Endothelial cell of umbilical vein (primary cell): ENCODE data around the gene SPINK4. TPM values are rescaled to one million over a fixed set of nuclear protein-coding genes. Genes with fewer than 3 reads are reported as not detected.

ENCODE experiments used
- BruUV-seq: library from RNA; stranded (reverse); fragments of 400-500 nt; replicated peaks from 2 replicates; lab custom pipeline; 2021; lab: Mats Ljungman, UMichigan
- CTCF ChIA-PET: fragments of 300-600, 350-600 bp; sonication (Branson Sonifier 250); formaldehyde crosslinking; loops from one replicate; lab custom pipeline; 2021; ENCODE audit warnings: antibody characterized with exemption, inconsistent platforms; lab: Charles Lee
- POLR2A ChIA-PET: fragments of 300-600, 350-600 bp; sonication (Branson Sonifier 250); formaldehyde crosslinking; loops from one replicate; lab custom pipeline; 2021; ENCODE audit warnings: antibody characterized with exemption, inconsistent platforms; lab: Charles Lee
- DNase-seq: peaks from one replicate; pipeline ENCODE4 v3.0.0-alpha.2; 2011; ENCODE audit warnings: low read depth, low spot score
- FAIRE-seq: peaks from 2 replicates; lab custom pipeline; 2011; peaks lifted over from hg19 to GRCh38; lab: Jason Lieb, UNC
- H2AFZ ChIP-seq: 2 replicates; pipeline ENCODE4 v1.6.0; 2012; ENCODE audit warnings: low read depth, low read length, control low read depth, inconsistent platforms
- H3K27ac ChIP-seq: 2 replicates; pipeline ENCODE4 v1.5.1; 2011; ENCODE audit warnings: low read depth, mild to moderate bottlenecking, control low read depth, low read length, moderate library complexity; ENCODE audit not compliant: insufficient read depth
- H3K27me3 ChIP-seq, 2 experiments: 2 replicates each; pipeline versions ENCODE4 v1.6.0 to v1.6.1; 2011; ENCODE audit warnings: low read length in 2 of 2, mixed read lengths in 1 of 2; ENCODE audit not compliant: control insufficient read depth in 2 of 2, insufficient read depth in 2 of 2
- H3K36me3 ChIP-seq, 2 experiments: 2 replicates in 1 of 2; 3 replicates in 1 of 2; pipeline ENCODE4 v1.5.1; 2011; ENCODE audit warnings: low read length in 2 of 2, mild to moderate bottlenecking in 1 of 2, moderate library complexity in 1 of 2; ENCODE audit not compliant: control insufficient read depth in 2 of 2, insufficient read depth in 2 of 2; ENCODE audit errors: extremely low read depth in 1 of 2
- H3K4me1 ChIP-seq: 3 replicates; pipeline ENCODE4 v1.5.1; 2011; ENCODE audit warnings: mild to moderate bottlenecking, low read length; ENCODE audit not compliant: control insufficient read depth, insufficient read depth; ENCODE audit errors: extremely low read depth
- H3K4me2 ChIP-seq: 2 replicates; pipeline ENCODE4 v1.6.1; 2011; ENCODE audit warnings: low read length, control low read depth, mixed read lengths; ENCODE audit not compliant: insufficient read depth
- H3K4me3 ChIP-seq, 3 experiments: fragments of 200-600 bp in 1 of 3; sonication (generic), shearing (Covaris generic) in 1 of 3; replicated peaks in 1 of 3; 2 replicates each; pipeline ENCODE4 v1.5.1; 2011 to 2016; ENCODE audit warnings: control low read depth in 3 of 3, low read length in 3 of 3, mild to moderate bottlenecking in 2 of 3, inconsistent platforms in 1 of 3, low read depth in 1 of 3, moderate library complexity in 1 of 3; ENCODE audit not compliant: insufficient read depth in 1 of 3
- H3K79me2 ChIP-seq: 2 replicates; pipeline ENCODE4 v1.6.0; 2012; ENCODE audit warnings: low read length, inconsistent platforms; ENCODE audit not compliant: control insufficient read depth, insufficient read depth
- H3K9ac ChIP-seq: replicated peaks from 2 replicates; pipeline ENCODE3; 2011; ENCODE audit warnings: low read length, control low read depth; ENCODE audit not compliant: insufficient read depth; ENCODE audit errors: extremely low read depth
- H3K9me1 ChIP-seq: replicated peaks from 3 replicates; pipeline ENCODE4 v1.6.0; 2011; ENCODE audit warnings: mild to moderate bottlenecking, low read length; ENCODE audit not compliant: control insufficient read depth, insufficient read depth; ENCODE audit errors: extremely low read depth
- H3K9me3 ChIP-seq: replicated peaks from 2 replicates; pipeline ENCODE4 v1.5.1; 2012; ENCODE audit warnings: low read length, inconsistent platforms; ENCODE audit not compliant: control insufficient read depth, insufficient read depth
- H4K20me1 ChIP-seq: replicated peaks from 2 replicates; pipeline ENCODE3; 2011; ENCODE audit warnings: mild to moderate bottlenecking, low read length; ENCODE audit not compliant: control insufficient read depth, insufficient read depth; ENCODE audit errors: extremely low read depth
- EZH2 ChIP-seq: IDR thresholded peaks from 2 replicates; pipeline ENCODE4 v1.6.1; 2012; ENCODE audit warnings: borderline replicate concordance, low read depth, mild to moderate bottlenecking, moderate library complexity, low read length, inconsistent platforms; ENCODE audit not compliant: severe bottlenecking
- FOS ChIP-seq: IDR thresholded peaks from 2 replicates; pipeline ENCODE4 v1.6.1; 2011; ENCODE audit warnings: mild to moderate bottlenecking, low read length, moderate library complexity, borderline replicate concordance; ENCODE audit not compliant: insufficient read depth
- GATA2 ChIP-seq: IDR thresholded peaks from 2 replicates; pipeline ENCODE4 v1.7.0; 2011; ENCODE audit warnings: low read depth, mild to moderate bottlenecking, moderate library complexity, mixed read lengths, low read length; ENCODE audit not compliant: insufficient read length, insufficient read depth
- JUN ChIP-seq: IDR thresholded peaks from 2 replicates; pipeline ENCODE4 v1.6.1; 2011; ENCODE audit warnings: borderline replicate concordance, low read depth; ENCODE audit not compliant: insufficient read length, insufficient read depth
- MYC ChIP-seq: IDR thresholded peaks from one replicate; pipeline ENCODE4 v1.6.1; 2011; ENCODE audit warnings: mild to moderate bottlenecking, low read depth, low read length
- POLR2A ChIP-seq: IDR thresholded peaks from 2 replicates; pipeline ENCODE4 v1.6.1; 2012; ENCODE audit warnings: low read depth, mild to moderate bottlenecking, control low read depth, low read length
- POLR2AphosphoS5 ChIP-seq: IDR thresholded peaks from 2 replicates; pipeline ENCODE4 v1.6.1; 2012; ENCODE audit warnings: low read depth, mild to moderate bottlenecking, control low read depth, low read length, moderate library complexity; ENCODE audit not compliant: insufficient read depth
- dilution Hi-C: fragments of 300-500 bp; cut with MboI; formaldehyde crosslinking; loops from one replicate; pipeline ENCODE4 v1.15.0; 2019; ENCODE audit warnings: low sequenced_read_pairs; ENCODE audit not compliant: extremely low pct_ligation_motif_present
- intact Hi-C: fragments of 100-400 bp; cut with micrococcal nuclease; formaldehyde crosslinking; loops from one replicate; pipeline ENCODE4 v1.10.0; 2022
- polyA plus RNA-seq, 4 experiments: library from polyadenylated mRNA; depleted of rRNA in 3 of 4; stranded (reverse) in 3 of 4; unstranded in 1 of 4; fragments of >200 nt; gene quantifications; 2 replicates each; pipeline versions ENCODE4 v1.2.1 to v1.2.3, GENCODE V29; 2011 to 2012; ENCODE audit warnings: missing spikeins in 1 of 4
- total RNA-seq: library from RNA; stranded (reverse); gene quantifications from 2 replicates; pipeline ENCODE4 v1.2.3, GENCODE V29; 2021
- TF ChIP-seq, protein P1 (sequence below): IDR thresholded peaks from 2 replicates; pipeline ENCODE4 v1.6.1; 2011; ENCODE audit not compliant: insufficient read depth, insufficient read length
- TF ChIP-seq, protein P2 (sequence below), 2 donors: IDR thresholded peaks; 1 replicate in 1 of 2; 2 replicates in 1 of 2; pipeline ENCODE4 v1.5.1; 2011; ENCODE audit warnings: low read length in 2 of 2, mild to moderate bottlenecking in 2 of 2, moderate library complexity in 2 of 2, control low read depth in 1 of 2, inconsistent platforms in 1 of 2, low read depth in 1 of 2; ENCODE audit not compliant: insufficient read depth in 1 of 2; ENCODE audit errors: extremely low read depth in 1 of 2

SPINK4 gene
- total and polyA plus RNA-seq, 2 donors (not counting 3 experiments of a cell fraction or from before 2014, with no cell fraction given), result not detected

DNA sequence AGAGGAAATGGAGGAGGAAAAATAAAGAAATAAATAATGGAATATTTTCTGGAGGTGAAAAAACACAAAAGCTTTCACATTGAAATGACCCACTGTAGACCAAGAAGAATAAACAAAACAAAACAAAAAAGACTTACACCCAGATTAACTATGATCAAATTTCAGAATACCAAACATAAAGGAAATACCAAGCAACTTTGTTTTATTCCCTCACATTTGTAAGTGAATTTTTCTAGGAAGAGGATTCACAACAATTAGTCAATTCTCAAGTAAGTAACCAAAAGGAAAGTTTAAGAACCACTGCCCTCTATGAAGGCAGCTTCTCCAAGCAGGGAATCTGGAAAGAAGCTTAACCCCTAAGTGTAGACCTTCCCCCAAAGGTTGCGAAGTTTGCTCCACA lies 43.2 kb upstream of the SPINK4 start:
- Histone ChIP-seq H2AFZ (no peak overlapping the region), H3K9me1 (no peaks in the 10 kb centered on the region), H3K4me1 (no peaks in the 10 kb centered on the region), H3K9me3 (no peaks in the 10 kb centered on the region), H4K20me1 (no peaks in the 10 kb centered on the region), H3K79me2 (no peaks in the 10 kb centered on the region), H3K4me2 (no peak overlapping the region), H3K9ac (no peak overlapping the region), H3K4me3 (no peak overlapping the region), H3K36me3 (no peaks in the 10 kb centered on the region), H3K27me3 (peaks cover 6 to 11% of the 10 kb centered on the region in 2 experiments), H3K27ac (no peak overlapping the region)
- DNase-seq, result no peak
- CTCF ChIA-PET, result interaction anchor here (1.2 kb wide), 1 partner anchor 26 kb away, joined by 3 read pairs; no protein-coding TSS in a partner anchor
- BruUV-seq, result no TSS peak
- dilution Hi-C loops (no loop called here), intact Hi-C loops (no loop called here)
- no peak for TF ChIP-seq POLR2AphosphoS5
- no peak for TF ChIP-seq FOS
- TF ChIP-seq, protein P1, sequence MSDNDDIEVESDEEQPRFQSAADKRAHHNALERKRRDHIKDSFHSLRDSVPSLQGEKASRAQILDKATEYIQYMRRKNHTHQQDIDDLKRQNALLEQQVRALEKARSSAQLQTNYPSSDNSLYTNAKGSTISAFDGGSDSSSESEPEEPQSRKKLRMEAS, result no peak
- TF ChIP-seq, protein P2, sequence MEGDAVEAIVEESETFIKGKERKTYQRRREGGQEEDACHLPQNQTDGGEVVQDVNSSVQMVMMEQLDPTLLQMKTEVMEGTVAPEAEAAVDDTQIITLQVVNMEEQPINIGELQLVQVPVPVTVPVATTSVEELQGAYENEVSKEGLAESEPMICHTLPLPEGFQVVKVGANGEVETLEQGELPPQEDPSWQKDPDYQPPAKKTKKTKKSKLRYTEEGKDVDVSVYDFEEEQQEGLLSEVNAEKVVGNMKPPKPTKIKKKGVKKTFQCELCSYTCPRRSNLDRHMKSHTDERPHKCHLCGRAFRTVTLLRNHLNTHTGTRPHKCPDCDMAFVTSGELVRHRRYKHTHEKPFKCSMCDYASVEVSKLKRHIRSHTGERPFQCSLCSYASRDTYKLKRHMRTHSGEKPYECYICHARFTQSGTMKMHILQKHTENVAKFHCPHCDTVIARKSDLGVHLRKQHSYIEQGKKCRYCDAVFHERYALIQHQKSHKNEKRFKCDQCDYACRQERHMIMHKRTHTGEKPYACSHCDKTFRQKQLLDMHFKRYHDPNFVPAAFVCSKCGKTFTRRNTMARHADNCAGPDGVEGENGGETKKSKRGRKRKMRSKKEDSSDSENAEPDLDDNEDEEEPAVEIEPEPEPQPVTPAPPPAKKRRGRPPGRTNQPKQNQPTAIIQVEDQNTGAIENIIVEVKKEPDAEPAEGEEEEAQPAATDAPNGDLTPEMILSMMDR (IDR thresholded peaks at IDR 0.05; ENCODE audit: extremely low read depth in 1 of 2, insufficient read depth in 1 of 2, low read depth in 1 of 2, low read length in 2 of 2), result no peak
- TF ChIP-seq EZH2, result no peak
- no peak for TF ChIP-seq JUN
- no peak for TF ChIP-seq MYC
- TF ChIP-seq POLR2A, result no peak
- TF ChIP-seq GATA2, result no peak
- no peak for FAIRE-seq
- POLR2A ChIA-PET, result interaction anchor here (0.7 kb wide), 1 partner anchor 34 kb away, joined by 5 read pairs; no protein-coding TSS in a partner anchor
